ENCODE data around the gene RIOK2. TPM values are rescaled to one million over a fixed set of nuclear protein-coding genes. Genes with fewer than 3 reads are reported as not detected.

Gene RIOK2
- total and polyA plus RNA-seq, 2 donors from 2014 or later: 18.2 to 23.3 TPM

DNA sequence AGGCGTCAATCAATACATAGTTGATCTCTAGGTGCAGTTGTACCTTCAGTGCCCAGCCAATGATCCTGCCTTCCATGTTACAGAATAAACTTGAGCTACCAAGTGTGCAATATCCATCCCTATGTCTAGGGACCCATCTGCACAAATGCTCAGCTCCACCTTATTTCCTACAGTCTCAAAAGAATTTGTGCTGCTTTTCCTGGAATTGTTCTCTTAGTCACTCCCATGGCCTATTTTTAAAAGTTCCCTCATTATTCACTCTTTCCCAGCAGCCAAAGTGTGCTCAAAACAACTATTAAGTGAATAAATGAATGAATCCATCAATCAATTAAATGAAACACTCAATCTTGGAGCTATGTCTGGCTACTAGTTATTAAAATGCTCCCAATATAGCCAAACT is 55.3 kb downstream of the RIOK2 start:
- Histone ChIP-seq H3K9ac (ENCODE audit: low read length in 3 of 3) (no peak overlapping the region), H3K27me3 (ENCODE audit: control insufficient read depth, insufficient read depth, low read length) (no peaks in the 10 kb centered on the region), H3K9me3 (ENCODE audit: control insufficient read depth in 2 of 3, insufficient read depth in 1 of 3, low read length in 3 of 3) (no peaks in the 10 kb centered on the region), H3K4me3 (ENCODE audit: low read length in 3 of 3) (no peak overlapping the region), H3K4me1 (ENCODE audit: control insufficient read depth in 2 of 3, insufficient read depth in 2 of 3, low read depth in 1 of 3, low read length in 3 of 3) (no peaks in the 10 kb centered on the region), H3K36me3 (ENCODE audit: control insufficient read depth in 2 of 3, insufficient read depth in 3 of 3, low read length in 3 of 3) (no peaks in the 10 kb centered on the region), H3K27ac (ENCODE audit: low read depth in 2 of 2, low read length in 2 of 2) (no peak overlapping the region)
- TF ChIP-seq, protein P1, sequence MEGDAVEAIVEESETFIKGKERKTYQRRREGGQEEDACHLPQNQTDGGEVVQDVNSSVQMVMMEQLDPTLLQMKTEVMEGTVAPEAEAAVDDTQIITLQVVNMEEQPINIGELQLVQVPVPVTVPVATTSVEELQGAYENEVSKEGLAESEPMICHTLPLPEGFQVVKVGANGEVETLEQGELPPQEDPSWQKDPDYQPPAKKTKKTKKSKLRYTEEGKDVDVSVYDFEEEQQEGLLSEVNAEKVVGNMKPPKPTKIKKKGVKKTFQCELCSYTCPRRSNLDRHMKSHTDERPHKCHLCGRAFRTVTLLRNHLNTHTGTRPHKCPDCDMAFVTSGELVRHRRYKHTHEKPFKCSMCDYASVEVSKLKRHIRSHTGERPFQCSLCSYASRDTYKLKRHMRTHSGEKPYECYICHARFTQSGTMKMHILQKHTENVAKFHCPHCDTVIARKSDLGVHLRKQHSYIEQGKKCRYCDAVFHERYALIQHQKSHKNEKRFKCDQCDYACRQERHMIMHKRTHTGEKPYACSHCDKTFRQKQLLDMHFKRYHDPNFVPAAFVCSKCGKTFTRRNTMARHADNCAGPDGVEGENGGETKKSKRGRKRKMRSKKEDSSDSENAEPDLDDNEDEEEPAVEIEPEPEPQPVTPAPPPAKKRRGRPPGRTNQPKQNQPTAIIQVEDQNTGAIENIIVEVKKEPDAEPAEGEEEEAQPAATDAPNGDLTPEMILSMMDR (IDR thresholded peaks at IDR 0.05; ENCODE audit: borderline replicate concordance, extremely low read depth, insufficient read depth): no peak
- DNase-seq (no peak), FAIRE-seq (no peak)
- intact Hi-C loops (cut with DNase I): no loop called here

DNA sequence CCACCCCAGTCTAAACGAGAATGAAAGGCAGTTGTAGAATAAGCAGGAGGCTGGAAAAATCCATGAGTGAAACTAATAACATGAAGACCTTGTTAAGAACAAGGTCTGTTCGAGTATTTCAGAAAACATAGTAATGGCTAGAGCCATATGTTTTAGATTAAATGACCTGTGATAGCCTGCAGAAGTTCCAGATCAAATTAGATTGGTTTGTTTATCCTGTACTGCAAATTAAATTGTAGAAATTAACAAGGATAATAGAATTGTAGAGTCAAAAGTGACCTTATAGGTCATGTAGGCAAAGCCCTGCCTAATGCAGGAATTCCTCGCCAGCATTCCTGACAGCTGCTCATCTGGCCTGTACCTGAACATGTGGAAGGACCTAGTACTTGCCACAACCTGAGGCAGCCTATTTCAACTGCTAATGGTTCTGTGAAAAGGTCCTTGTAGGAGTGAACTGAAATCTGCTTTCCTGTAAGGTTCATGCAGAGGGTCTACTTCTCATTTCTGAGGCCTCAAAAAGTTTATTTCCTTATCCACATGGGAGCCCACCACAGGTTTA is 57.8 kb downstream of the RIOK2 start:
- no peak overlapping the region for H3K9ac ChIP-seq (ENCODE audit: low read length in 3 of 3)
- H3K27me3 ChIP-seq (ENCODE audit: control insufficient read depth, insufficient read depth, low read length): no peaks in the 10 kb centered on the region
- H3K4me3 ChIP-seq (ENCODE audit: low read length in 3 of 3): no peak overlapping the region
- intact Hi-C loops (cut with DNase I): no loop called here
- FAIRE-seq (no peak), DNase-seq (no peak)
- H3K9me3 ChIP-seq (ENCODE audit: control insufficient read depth in 2 of 3, insufficient read depth in 1 of 3, low read length in 3 of 3): no peaks in the 10 kb centered on the region
- H3K36me3 ChIP-seq (ENCODE audit: control insufficient read depth in 2 of 3, insufficient read depth in 3 of 3, low read length in 3 of 3): no peaks in the 10 kb centered on the region
- TF ChIP-seq, protein P1 (IDR thresholded peaks at IDR 0.05; ENCODE audit: borderline replicate concordance, extremely low read depth, insufficient read depth): no peak
- H3K27ac ChIP-seq (ENCODE audit: low read depth in 2 of 2, low read length in 2 of 2): no peak overlapping the region
- no peaks in the 10 kb centered on the region for H3K4me1 ChIP-seq (ENCODE audit: control insufficient read depth in 2 of 3, insufficient read depth in 2 of 3, low read depth in 1 of 3, low read length in 3 of 3)

DNA sequence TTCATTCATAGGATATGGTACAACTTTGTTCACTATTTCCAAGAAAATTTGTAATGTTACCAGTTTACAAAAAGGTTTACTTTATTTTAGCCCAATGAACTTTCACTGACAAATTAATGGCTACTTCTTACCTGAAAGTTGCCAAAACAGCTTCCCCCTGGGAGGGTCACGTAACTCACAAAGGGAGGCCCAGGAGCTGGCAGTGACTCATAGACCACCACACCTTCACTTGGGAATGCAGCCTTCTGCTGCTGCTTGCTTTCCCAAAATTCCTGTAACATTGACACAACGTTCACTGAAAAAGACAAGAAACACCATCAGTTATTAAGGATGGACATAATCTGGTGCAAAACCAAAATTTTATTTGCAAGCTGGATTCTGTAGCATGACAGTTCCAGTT is 58.7 kb downstream of the RIOK2 start:
- Histone ChIP-seq H3K9ac (ENCODE audit: low read length in 3 of 3) (no peak overlapping the region), H3K4me1 (ENCODE audit: control insufficient read depth in 2 of 3, insufficient read depth in 2 of 3, low read depth in 1 of 3, low read length in 3 of 3) (no peaks in the 10 kb centered on the region), H3K27me3 (ENCODE audit: control insufficient read depth, insufficient read depth, low read length) (no peaks in the 10 kb centered on the region), H3K9me3 (ENCODE audit: control insufficient read depth in 2 of 3, insufficient read depth in 1 of 3, low read length in 3 of 3) (no peaks in the 10 kb centered on the region), H3K4me3 (ENCODE audit: low read length in 3 of 3) (no peak overlapping the region), H3K36me3 (ENCODE audit: control insufficient read depth in 2 of 3, insufficient read depth in 3 of 3, low read length in 3 of 3) (no peaks in the 10 kb centered on the region), H3K27ac (ENCODE audit: low read depth in 2 of 2, low read length in 2 of 2) (no peak overlapping the region)
- no peak for FAIRE-seq
- DNase-seq: no peak
- intact Hi-C loops (cut with DNase I): no loop called here
- TF ChIP-seq, protein P1 (IDR thresholded peaks at IDR 0.05; ENCODE audit: borderline replicate concordance, extremely low read depth, insufficient read depth): no peak

DNA sequence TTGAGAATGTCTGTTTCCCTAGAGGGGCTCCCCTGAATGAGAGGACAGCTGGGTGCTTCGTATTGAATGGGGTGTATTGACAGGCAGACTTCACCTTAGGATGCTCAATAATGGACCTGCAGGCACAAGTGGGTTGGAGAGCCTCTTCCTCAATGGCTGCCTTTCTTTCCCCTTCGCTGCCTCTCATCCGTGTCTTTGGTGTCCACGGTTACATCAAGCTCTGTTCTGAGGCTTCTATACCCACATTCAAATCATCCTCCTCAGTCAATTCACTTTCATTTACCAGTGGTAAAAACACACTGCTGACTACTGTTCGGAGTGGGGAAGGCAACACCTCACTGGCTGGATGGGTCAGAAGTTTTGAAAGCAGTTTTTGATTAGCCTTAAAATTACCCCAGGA is 61.2 kb downstream of the RIOK2 start:
- Histone ChIP-seq H3K4me3 (ENCODE audit: low read length in 3 of 3) (no peak overlapping the region), H3K9me3 (ENCODE audit: control insufficient read depth in 2 of 3, insufficient read depth in 1 of 3, low read length in 3 of 3) (no peaks in the 10 kb centered on the region), H3K4me1 (ENCODE audit: control insufficient read depth in 2 of 3, insufficient read depth in 2 of 3, low read depth in 1 of 3, low read length in 3 of 3) (no peaks in the 10 kb centered on the region), H3K27me3 (ENCODE audit: control insufficient read depth, insufficient read depth, low read length) (no peaks in the 10 kb centered on the region), H3K9ac (ENCODE audit: low read length in 3 of 3) (no peak overlapping the region), H3K36me3 (ENCODE audit: control insufficient read depth in 2 of 3, insufficient read depth in 3 of 3, low read length in 3 of 3) (no peaks in the 10 kb centered on the region), H3K27ac (ENCODE audit: low read depth in 2 of 2, low read length in 2 of 2) (no peak overlapping the region)
- intact Hi-C loops (cut with DNase I): no loop called here
- DNase-seq: no peak
- TF ChIP-seq, protein P1 (IDR thresholded peaks at IDR 0.05; ENCODE audit: borderline replicate concordance, extremely low read depth, insufficient read depth): no peak
- FAIRE-seq: no peak

All from kidney (tissue), 14 donors.